ENCODE results near the gene DUT.

DNA sequence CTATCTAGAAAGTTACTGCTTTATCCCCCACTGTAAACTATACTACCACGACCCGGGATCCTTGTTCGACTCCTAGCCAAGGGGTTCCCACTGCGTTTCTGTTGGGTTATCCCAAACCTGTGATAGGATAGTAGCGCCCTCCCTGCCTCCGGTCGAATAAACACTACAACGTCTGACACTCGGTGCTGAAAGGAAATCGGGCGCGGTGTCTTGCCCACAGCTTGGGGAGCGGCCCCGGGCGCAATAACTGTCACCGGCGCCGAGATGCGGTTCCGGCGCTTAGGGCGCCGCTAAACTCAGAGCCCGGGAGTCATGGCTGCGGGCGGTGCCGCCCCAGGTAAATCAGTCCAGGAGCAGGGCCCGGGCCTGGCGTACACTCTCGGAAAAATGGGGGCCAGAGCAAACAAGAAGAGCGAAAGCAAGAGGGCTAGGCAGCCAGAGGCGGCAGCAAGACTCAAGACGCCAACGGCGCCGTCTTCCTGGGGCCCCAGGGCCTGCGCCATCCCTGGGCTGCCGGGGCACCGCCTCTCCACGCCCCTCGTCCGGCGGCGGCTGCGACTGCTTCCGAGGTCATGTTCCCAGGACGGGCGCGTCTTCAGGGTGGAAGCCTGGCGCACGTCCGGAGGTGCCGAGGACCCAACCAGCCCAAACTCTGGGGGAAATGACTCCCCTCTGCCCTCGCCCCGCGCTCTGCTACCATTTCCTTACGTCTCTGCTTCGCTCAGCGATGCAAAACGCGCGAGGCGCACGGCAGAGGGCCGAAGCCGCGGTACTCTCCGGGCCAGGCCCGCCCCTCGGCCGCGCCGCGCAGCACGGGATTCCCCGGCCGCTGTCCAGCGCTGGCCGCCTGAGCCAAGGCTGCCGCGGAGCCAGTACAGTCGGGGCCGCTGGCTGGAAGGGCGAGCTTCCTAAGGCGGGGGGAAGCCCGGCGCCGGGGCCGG is at the start of gene DUT:
- TF ChIP-seq EGR1 (IDR thresholded peaks at IDR 0.05; ENCODE audit: borderline replicate concordance, low read depth, low read length) (no peak), CREB1 (IDR thresholded peaks at IDR 0.05) (no peak), JUN (IDR thresholded peaks at IDR 0.05; ENCODE audit: low read depth, low read length) (no peak), MAX (IDR thresholded peaks at IDR 0.05) (peak; percentile 59), BCL11A (IDR thresholded peaks at IDR 0.05; ENCODE audit: low read depth in 2 of 2, low read length in 2 of 2) (no peak), CBX5 (IDR thresholded peaks at IDR 0.05; ENCODE audit: low read depth, low read length) (no peak), RAD21 (IDR thresholded peaks at IDR 0.05 in 1 of 2, conservative IDR thresholded peaks at IDR 0.05 in 1 of 2; ENCODE audit: low read depth in 2 of 2, low read length in 2 of 2) (peak; percentile 35 to 48; a peak in 3 of 4 replicates), BRCA1 (IDR thresholded peaks at IDR 0.05; ENCODE audit: low read depth, low read length) (no peak), EZH2 (IDR thresholded peaks at IDR 0.05; ENCODE audit: low read depth, low read length, severe bottlenecking) (no peak)
- TF ChIP-seq, protein P1, sequence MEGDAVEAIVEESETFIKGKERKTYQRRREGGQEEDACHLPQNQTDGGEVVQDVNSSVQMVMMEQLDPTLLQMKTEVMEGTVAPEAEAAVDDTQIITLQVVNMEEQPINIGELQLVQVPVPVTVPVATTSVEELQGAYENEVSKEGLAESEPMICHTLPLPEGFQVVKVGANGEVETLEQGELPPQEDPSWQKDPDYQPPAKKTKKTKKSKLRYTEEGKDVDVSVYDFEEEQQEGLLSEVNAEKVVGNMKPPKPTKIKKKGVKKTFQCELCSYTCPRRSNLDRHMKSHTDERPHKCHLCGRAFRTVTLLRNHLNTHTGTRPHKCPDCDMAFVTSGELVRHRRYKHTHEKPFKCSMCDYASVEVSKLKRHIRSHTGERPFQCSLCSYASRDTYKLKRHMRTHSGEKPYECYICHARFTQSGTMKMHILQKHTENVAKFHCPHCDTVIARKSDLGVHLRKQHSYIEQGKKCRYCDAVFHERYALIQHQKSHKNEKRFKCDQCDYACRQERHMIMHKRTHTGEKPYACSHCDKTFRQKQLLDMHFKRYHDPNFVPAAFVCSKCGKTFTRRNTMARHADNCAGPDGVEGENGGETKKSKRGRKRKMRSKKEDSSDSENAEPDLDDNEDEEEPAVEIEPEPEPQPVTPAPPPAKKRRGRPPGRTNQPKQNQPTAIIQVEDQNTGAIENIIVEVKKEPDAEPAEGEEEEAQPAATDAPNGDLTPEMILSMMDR (IDR thresholded peaks at IDR 0.05; ENCODE audit: control extremely low read depth in 1 of 3, insufficient read depth in 1 of 3, low read depth in 1 of 3, low read length in 3 of 3), result peak in 2 of 3 experiments; percentile 15 to 27; a peak in 2 of 4 replicates

Measured in H1 (cell line).